Measurements from ENCODE around the gene PITX2.

Gene PITX2

DNA sequence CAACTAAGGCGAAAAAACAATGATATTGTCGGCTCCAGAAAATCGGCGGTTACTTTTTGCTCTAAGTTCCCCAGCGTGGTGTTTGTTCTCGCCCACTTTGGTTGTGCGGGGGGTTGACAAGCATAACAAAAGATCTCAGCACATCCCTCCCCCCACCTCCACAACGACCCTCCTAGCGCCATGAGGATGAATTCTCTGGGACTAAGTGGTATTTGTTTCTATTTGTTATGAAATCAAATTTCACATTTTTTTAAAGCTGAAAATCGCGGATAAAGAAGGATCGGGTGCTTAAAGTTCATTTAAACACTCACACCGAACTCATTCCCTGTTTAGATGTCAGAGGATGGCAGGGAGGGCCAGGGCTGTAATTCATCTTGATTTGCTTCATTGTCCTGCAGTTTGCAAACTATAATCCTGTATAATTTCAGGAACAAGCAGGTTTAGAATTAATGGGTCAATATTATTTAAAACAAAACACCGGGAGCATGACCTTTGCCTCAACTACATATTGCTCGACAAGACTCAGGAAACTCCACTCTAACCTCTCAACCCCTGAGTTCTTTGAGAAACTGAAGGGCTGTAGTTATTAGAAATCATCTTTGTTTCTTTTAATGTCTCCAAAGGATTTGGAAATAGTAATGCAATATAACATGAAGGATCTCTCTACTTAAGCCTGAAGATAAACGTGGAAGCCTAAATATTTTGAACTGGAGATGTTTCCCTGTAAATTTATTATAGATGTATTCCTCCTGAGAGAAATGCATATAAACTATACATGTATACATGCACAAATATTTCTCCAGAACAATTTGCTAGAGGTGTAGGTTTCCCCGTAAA lies 6.4 kb downstream of the PITX2 start:
- ATAC-seq = no peak
- TF ChIP-seq SNAI2 (CRISPR knock-in tag; IDR thresholded peaks at IDR 0.05) (no peak), ZNF565 (CRISPR knock-in tag; conservative IDR thresholded peaks at IDR 0.05; ENCODE audit: low read depth) (no peak), ZC3H10 (CRISPR knock-in tag; IDR thresholded peaks at IDR 0.05) (no peak), ZNF70 (CRISPR knock-in tag; IDR thresholded peaks at IDR 0.05) (no peak), TOX (CRISPR knock-in tag; IDR thresholded peaks at IDR 0.05; ENCODE audit: borderline replicate concordance) (no peak), RARB (CRISPR knock-in tag; IDR thresholded peaks at IDR 0.05) (no peak), BACH2 (CRISPR knock-in tag; IDR thresholded peaks at IDR 0.05; ENCODE audit: borderline replicate concordance) (no peak), ISL1 (CRISPR knock-in tag; IDR thresholded peaks at IDR 0.05) (no peak), GLIS3 (CRISPR knock-in tag; IDR thresholded peaks at IDR 0.05) (no peak), ZFP3 (CRISPR knock-in tag; IDR thresholded peaks at IDR 0.05) (no peak), PPARA (CRISPR knock-in tag; IDR thresholded peaks at IDR 0.05; ENCODE audit: borderline replicate concordance) (no peak), ARNTL (CRISPR knock-in tag; IDR thresholded peaks at IDR 0.05; ENCODE audit: borderline replicate concordance, low read depth) (no peak), ZNF8 (CRISPR knock-in tag; IDR thresholded peaks at IDR 0.05) (no peak), TCF4 (CRISPR knock-in tag; IDR thresholded peaks at IDR 0.05; ENCODE audit: borderline replicate concordance) (no peak)
- TF ChIP-seq, protein P1, sequence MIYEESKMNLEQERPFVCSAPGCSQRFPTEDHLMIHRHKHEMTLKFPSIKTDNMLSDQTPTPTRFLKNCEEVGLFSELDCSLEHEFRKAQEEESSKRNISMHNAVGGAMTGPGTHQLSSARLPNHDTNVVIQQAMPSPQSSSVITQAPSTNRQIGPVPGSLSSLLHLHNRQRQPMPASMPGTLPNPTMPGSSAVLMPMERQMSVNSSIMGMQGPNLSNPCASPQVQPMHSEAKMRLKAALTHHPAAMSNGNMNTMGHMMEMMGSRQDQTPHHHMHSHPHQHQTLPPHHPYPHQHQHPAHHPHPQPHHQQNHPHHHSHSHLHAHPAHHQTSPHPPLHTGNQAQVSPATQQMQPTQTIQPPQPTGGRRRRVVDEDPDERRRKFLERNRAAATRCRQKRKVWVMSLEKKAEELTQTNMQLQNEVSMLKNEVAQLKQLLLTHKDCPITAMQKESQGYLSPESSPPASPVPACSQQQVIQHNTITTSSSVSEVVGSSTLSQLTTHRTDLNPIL (CRISPR knock-in tag; IDR thresholded peaks at IDR 0.05; ENCODE audit: low read depth) = no peak
- TF ChIP-seq, protein P2, sequence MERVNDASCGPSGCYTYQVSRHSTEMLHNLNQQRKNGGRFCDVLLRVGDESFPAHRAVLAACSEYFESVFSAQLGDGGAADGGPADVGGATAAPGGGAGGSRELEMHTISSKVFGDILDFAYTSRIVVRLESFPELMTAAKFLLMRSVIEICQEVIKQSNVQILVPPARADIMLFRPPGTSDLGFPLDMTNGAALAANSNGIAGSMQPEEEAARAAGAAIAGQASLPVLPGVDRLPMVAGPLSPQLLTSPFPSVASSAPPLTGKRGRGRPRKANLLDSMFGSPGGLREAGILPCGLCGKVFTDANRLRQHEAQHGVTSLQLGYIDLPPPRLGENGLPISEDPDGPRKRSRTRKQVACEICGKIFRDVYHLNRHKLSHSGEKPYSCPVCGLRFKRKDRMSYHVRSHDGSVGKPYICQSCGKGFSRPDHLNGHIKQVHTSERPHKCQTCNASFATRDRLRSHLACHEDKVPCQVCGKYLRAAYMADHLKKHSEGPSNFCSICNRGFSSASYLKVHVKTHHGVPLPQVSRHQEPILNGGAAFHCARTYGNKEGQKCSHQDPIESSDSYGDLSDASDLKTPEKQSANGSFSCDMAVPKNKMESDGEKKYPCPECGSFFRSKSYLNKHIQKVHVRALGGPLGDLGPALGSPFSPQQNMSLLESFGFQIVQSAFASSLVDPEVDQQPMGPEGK (CRISPR knock-in tag; IDR thresholded peaks at IDR 0.05; ENCODE audit: borderline replicate concordance) = no peak
- TF ChIP-seq, protein P3, sequence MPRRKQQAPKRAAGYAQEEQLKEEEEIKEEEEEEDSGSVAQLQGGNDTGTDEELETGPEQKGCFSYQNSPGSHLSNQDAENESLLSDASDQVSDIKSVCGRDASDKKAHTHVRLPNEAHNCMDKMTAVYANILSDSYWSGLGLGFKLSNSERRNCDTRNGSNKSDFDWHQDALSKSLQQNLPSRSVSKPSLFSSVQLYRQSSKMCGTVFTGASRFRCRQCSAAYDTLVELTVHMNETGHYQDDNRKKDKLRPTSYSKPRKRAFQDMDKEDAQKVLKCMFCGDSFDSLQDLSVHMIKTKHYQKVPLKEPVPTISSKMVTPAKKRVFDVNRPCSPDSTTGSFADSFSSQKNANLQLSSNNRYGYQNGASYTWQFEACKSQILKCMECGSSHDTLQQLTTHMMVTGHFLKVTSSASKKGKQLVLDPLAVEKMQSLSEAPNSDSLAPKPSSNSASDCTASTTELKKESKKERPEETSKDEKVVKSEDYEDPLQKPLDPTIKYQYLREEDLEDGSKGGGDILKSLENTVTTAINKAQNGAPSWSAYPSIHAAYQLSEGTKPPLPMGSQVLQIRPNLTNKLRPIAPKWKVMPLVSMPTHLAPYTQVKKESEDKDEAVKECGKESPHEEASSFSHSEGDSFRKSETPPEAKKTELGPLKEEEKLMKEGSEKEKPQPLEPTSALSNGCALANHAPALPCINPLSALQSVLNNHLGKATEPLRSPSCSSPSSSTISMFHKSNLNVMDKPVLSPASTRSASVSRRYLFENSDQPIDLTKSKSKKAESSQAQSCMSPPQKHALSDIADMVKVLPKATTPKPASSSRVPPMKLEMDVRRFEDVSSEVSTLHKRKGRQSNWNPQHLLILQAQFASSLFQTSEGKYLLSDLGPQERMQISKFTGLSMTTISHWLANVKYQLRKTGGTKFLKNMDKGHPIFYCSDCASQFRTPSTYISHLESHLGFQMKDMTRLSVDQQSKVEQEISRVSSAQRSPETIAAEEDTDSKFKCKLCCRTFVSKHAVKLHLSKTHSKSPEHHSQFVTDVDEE (CRISPR knock-in tag; IDR thresholded peaks at IDR 0.05) = no peak
- TF ChIP-seq, protein P4, sequence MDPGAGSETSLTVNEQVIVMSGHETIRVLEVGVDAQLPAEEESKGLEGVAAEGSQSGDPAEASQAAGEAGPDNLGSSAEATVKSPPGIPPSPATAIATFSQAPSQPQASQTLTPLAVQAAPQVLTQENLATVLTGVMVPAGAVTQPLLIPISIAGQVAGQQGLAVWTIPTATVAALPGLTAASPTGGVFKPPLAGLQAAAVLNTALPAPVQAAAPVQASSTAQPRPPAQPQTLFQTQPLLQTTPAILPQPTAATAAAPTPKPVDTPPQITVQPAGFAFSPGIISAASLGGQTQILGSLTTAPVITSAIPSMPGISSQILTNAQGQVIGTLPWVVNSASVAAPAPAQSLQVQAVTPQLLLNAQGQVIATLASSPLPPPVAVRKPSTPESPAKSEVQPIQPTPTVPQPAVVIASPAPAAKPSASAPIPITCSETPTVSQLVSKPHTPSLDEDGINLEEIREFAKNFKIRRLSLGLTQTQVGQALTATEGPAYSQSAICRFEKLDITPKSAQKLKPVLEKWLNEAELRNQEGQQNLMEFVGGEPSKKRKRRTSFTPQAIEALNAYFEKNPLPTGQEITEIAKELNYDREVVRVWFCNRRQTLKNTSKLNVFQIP (CRISPR knock-in tag; IDR thresholded peaks at IDR 0.05; ENCODE audit: borderline replicate concordance, low read depth) = no peak
- TF ChIP-seq, protein P5, sequence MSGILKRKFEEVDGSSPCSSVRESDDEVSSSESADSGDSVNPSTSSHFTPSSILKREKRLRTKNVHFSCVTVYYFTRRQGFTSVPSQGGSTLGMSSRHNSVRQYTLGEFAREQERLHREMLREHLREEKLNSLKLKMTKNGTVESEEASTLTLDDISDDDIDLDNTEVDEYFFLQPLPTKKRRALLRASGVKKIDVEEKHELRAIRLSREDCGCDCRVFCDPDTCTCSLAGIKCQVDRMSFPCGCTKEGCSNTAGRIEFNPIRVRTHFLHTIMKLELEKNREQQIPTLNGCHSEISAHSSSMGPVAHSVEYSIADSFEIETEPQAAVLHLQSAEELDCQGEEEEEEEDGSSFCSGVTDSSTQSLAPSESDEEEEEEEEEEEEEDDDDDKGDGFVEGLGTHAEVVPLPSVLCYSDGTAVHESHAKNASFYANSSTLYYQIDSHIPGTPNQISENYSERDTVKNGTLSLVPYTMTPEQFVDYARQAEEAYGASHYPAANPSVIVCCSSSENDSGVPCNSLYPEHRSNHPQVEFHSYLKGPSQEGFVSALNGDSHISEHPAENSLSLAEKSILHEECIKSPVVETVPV (CRISPR knock-in tag; IDR thresholded peaks at IDR 0.05) = no peak

DNA sequence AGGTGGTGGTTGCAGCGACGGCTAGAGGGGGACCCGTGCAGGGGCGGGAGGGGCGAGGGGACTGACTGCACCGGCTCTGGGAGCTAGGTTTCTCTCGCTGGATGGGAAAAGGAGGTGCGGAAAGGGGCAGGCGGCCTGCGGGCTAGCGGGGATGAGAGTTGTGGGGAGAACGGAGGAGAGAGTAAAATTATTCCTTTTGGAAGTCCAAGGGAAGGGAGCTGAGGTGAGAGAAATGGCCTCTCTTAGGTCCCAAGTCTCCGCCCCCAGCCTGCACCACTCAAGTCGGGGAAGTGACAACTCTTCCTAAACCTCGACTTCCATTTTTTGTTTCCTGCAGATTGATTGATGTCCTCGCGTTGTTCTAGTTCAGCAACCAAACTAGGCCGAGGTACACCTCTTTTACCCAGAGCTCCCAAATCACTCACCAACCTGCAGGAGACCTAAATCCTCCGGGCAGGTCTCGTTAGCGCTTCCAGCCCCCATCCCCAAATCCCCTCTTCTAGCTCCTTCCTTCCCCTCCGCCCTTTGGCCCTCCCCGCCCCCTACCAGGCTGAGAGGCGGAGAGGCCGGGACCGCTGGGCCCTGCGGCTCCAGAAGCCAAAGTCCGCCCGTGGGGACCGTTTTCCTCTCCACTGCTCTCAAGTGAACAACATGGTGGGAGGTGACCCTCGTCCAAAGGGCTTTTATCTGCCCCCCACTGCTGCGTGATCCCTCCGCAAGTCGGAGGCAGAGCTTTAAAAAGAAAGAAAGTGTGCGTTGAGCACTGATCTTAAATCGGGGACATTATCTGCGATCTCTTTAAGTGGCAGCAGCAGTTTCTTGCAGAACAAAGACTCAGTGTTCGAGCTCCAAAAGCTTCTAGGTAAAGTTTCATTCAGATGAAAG lies 7.3 kb downstream of the PITX2 start:
- ATAC-seq = no peak
- TF ChIP-seq ZNF565 (CRISPR knock-in tag; conservative IDR thresholded peaks at IDR 0.05; ENCODE audit: low read depth) (no peak), ZC3H10 (CRISPR knock-in tag; IDR thresholded peaks at IDR 0.05) (no peak), ZFP30 (CRISPR knock-in tag; IDR thresholded peaks at IDR 0.05) (no peak), OSR1 (CRISPR knock-in tag; IDR thresholded peaks at IDR 0.05) (no peak), ARNTL (CRISPR knock-in tag; IDR thresholded peaks at IDR 0.05; ENCODE audit: borderline replicate concordance, low read depth) (no peak), ZNF70 (CRISPR knock-in tag; IDR thresholded peaks at IDR 0.05) (no peak), ZFP3 (CRISPR knock-in tag; IDR thresholded peaks at IDR 0.05) (no peak), SNAI2 (CRISPR knock-in tag; IDR thresholded peaks at IDR 0.05) (no peak), TOX (CRISPR knock-in tag; IDR thresholded peaks at IDR 0.05; ENCODE audit: borderline replicate concordance) (no peak), ESRRG (CRISPR knock-in tag; IDR thresholded peaks at IDR 0.05) (no peak), ISL1 (CRISPR knock-in tag; IDR thresholded peaks at IDR 0.05) (no peak), PPARA (CRISPR knock-in tag; IDR thresholded peaks at IDR 0.05; ENCODE audit: borderline replicate concordance) (no peak)
- TF ChIP-seq, protein P2 (CRISPR knock-in tag; IDR thresholded peaks at IDR 0.05; ENCODE audit: borderline replicate concordance) = no peak
- TF ChIP-seq, protein P5 (CRISPR knock-in tag; IDR thresholded peaks at IDR 0.05) = no peak
- TF ChIP-seq, protein P1 (CRISPR knock-in tag; IDR thresholded peaks at IDR 0.05; ENCODE audit: low read depth) = no peak

Measured in SK-N-SH treated with all-trans-retinoic acid at 6 μM for 48 hours (cell line).